Activated T-cell treated with anti-CD3 and anti-CD28 coated beads, Interleukin-2, amount 50 U/mL, for 1 hour (primary cell): ENCODE data around the gene NFKB1.
"Not testable (repeated sequence)": the region's sequence is repeated elsewhere in the genome, so short reads cannot be mapped to it uniquely, and the experiment has no call there.

Experiments used
- DNase-seq: peaks from one replicate; pipeline ENCODE4 v3.0.0-alpha.2; 2020

The NFKB1 gene

GRCh38 chr4:102604222-102604940, 103.2 kb downstream of the NFKB1 start:
- DNase-seq = no peak

- DNase-seq = no peak
Observed at GRCh38 chr4:102606261-102606660, 105.1 kb downstream of the NFKB1 start.

GRCh38 chr4:102606846-102607450, 105.8 kb downstream of the NFKB1 start:
- no peak for DNase-seq

GRCh38 chr4:102608190-102608589, 107.0 kb downstream of the NFKB1 start:
- DNase-seq = no peak

GRCh38 chr4:102610007-102610406, 108.8 kb downstream of the NFKB1 start:
- no peak for DNase-seq

- DNase-seq = no peak
Observed at GRCh38 chr4:102610476-102610875, 109.3 kb downstream of the NFKB1 start.

GRCh38 chr4:102612210-102612609, 111.1 kb downstream of the NFKB1 start:
- DNase-seq = no peak

GRCh38 chr4:102612824-102613366, 111.7 kb downstream of the NFKB1 start:
- DNase-seq = no peak

- peak; percentile 46 for DNase-seq
Observed at GRCh38 chr4:102614801-102615200, 113.6 kb downstream of the NFKB1 start.

GRCh38 chr4:102616636-102617035, 115.5 kb downstream of the NFKB1 start:
- no peak for DNase-seq

GRCh38 chr4:102619021-102619420, 117.9 kb downstream of the NFKB1 start:
- DNase-seq = not testable (repeated sequence)

- DNase-seq = not testable (repeated sequence)
Observed at GRCh38 chr4:102619776-102620631, 118.8 kb downstream of the NFKB1 start.

GRCh38 chr4:102620697-102621497, 119.7 kb downstream of the NFKB1 start:
- DNase-seq = no peak

GRCh38 chr4:102623622-102624021, 122.5 kb downstream of the NFKB1 start:
- no peak for DNase-seq

GRCh38 chr4:102624505-102624904, 123.3 kb downstream of the NFKB1 start:
- no peak for DNase-seq

GRCh38 chr4:102625232-102625930, 124.2 kb downstream of the NFKB1 start:
- peak; percentile 62 for DNase-seq

- DNase-seq = no peak
Observed at GRCh38 chr4:102627831-102628523, 126.8 kb downstream of the NFKB1 start.

- no peak for DNase-seq
Observed at GRCh38 chr4:102629673-102630072, 128.5 kb downstream of the NFKB1 start.

- DNase-seq = no peak
Observed at GRCh38 chr4:102631616-102632015, 130.5 kb downstream of the NFKB1 start.

GRCh38 chr4:102632241-102633065, 131.3 kb downstream of the NFKB1 start:
- DNase-seq = no peak
